OCI-LY3 (cell line): Measurements from ENCODE around the gene MYH15.
A peak's percentile ranks its signal among the peaks of the same experiment; 100 is the strongest.

ENCODE experiments used
- H2AFZ ChIP-seq: fragments of 200-600, 300-600 bp; shearing (Covaris generic); 2 replicates; pipeline ENCODE4 v1.6.0; 2014; ENCODE audit warnings: antibody characterized with exemption, low read depth, low read length
- H3K27ac ChIP-seq: fragments of 200-600, 300-600 bp; sonication (generic); 2 replicates; pipeline ENCODE4 v1.5.1; 2014; ENCODE audit warnings: mild to moderate bottlenecking, low read length, moderate library complexity, mixed read lengths
- H3K27me3 ChIP-seq: fragments of 200-600, 300-600 bp; sonication (generic); 2 replicates; pipeline ENCODE4 v1.6.1; 2014; ENCODE audit warnings: low read depth, low read length, mixed read lengths
- H3K36me3 ChIP-seq: fragments of 200-600, 300-600 bp; sonication (generic); replicated peaks from 2 replicates; pipeline ENCODE3; 2014; ENCODE audit warnings: low read depth, low read length, mixed read lengths
- H3K4me1 ChIP-seq: fragments of 300-600, 200-600 bp; sonication (generic); 2 replicates; pipeline ENCODE4 v1.6.1; 2014; ENCODE audit warnings: low read length, mixed read lengths
- H3K4me2 ChIP-seq: fragments of 200-600, 300-600 bp; sonication (generic); 2 replicates; pipeline ENCODE4 v1.6.1; 2014; ENCODE audit warnings: low read length, mixed read lengths
- H3K4me3 ChIP-seq: fragments of 300-600, 200-600 bp; sonication (generic); 2 replicates; pipeline ENCODE4 v1.5.1; 2014; ENCODE audit warnings: antibody characterized with exemption, mild to moderate bottlenecking, low read length, moderate library complexity
- H3K79me2 ChIP-seq: fragments of 300-600, 200-600 bp; shearing (Covaris generic); 2 replicates; pipeline ENCODE4 v1.6.1; 2014; ENCODE audit warnings: mild to moderate bottlenecking, low read length, mixed read lengths
- H3K9ac ChIP-seq: fragments of 300-600, 200-600 bp; shearing (Covaris generic); 2 replicates; pipeline ENCODE4 v1.6.0; 2014; ENCODE audit warnings: mild to moderate bottlenecking, low read length, moderate library complexity
- H3K9me3 ChIP-seq: fragments of 200-600, 300-600 bp; shearing (Covaris generic); 2 replicates; pipeline ENCODE4 v1.6.1; 2014; ENCODE audit warnings: low read length, mixed read lengths; ENCODE audit not compliant: insufficient read depth
- H4K20me1 ChIP-seq: fragments of 200-600, 300-600 bp; sonication (generic); 2 replicates; pipeline ENCODE4 v1.6.1; 2016; ENCODE audit warnings: low read length, mixed read lengths; ENCODE audit not compliant: insufficient read depth
- CTCF ChIP-seq: fragments of 200-600, 300-600 bp; sonication (generic); IDR thresholded peaks from 2 replicates; pipeline ENCODE4 v1.5.1; 2014; ENCODE audit warnings: antibody characterized with exemption, low read length, low read depth
- EZH2phosphoT487 ChIP-seq: fragments of 200-600 bp; shearing (Covaris generic); IDR thresholded peaks from 2 replicates; pipeline ENCODE4 v1.6.1; 2018; ENCODE audit warnings: antibody characterized with exemption, mixed run types, low read depth

MYH15 gene

GRCh38 chr3:108493862-108494261 is 16.5 kb downstream of the MYH15 start:
- Histone ChIP-seq H3K9ac (no peak overlapping the region), H3K4me2 (no peak overlapping the region), H3K79me2 (no peaks in the 10 kb centered on the region), H3K4me1 (0 out of 2 replicates have a peak, but pooled peaks cover 3% of the 10 kb centered on the region), H4K20me1 (no peaks in the 10 kb centered on the region), H3K27ac (no peak overlapping the region), H3K36me3 (no peaks in the 10 kb centered on the region), H3K4me3 (no peak overlapping the region), H3K27me3 (no peaks in the 10 kb centered on the region), H3K9me3 (no peaks in the 10 kb centered on the region), H2AFZ (no peak overlapping the region)
- TF ChIP-seq CTCF (peak; percentile 47), EZH2phosphoT487 (no peak)

GRCh38 chr3:108491456-108491855 is 18.9 kb downstream of the MYH15 start:
- Histone ChIP-seq H3K4me1 (0 out of 2 replicates have a peak, but pooled peaks cover 7% of the 10 kb centered on the region), H3K27me3 (no peaks in the 10 kb centered on the region), H3K9me3 (no peaks in the 10 kb centered on the region), H2AFZ (no peak overlapping the region), H3K9ac (no peak overlapping the region), H4K20me1 (no peaks in the 10 kb centered on the region), H3K27ac (no peak overlapping the region), H3K4me3 (no peak overlapping the region), H3K36me3 (no peaks in the 10 kb centered on the region), H3K79me2 (no peaks in the 10 kb centered on the region), H3K4me2 (no peak overlapping the region)
- TF ChIP-seq EZH2phosphoT487 (no peak), CTCF (no peak)

- H2AFZ ChIP-seq, result no peak overlapping the region
- H3K27ac ChIP-seq, result no peak overlapping the region
- H3K4me1 ChIP-seq, result peaks cover 13% of the 10 kb centered on the region
- peak overlapping the region; percentile 21 for H3K4me2 ChIP-seq
- TF ChIP-seq EZH2phosphoT487 (no peak), CTCF (peak; percentile 89)
- no peaks in the 10 kb centered on the region for H3K36me3 ChIP-seq
- H3K79me2 ChIP-seq, result no peaks in the 10 kb centered on the region
- H3K4me3 ChIP-seq, result no peak overlapping the region
- H4K20me1 ChIP-seq, result no peaks in the 10 kb centered on the region
- no peak overlapping the region for H3K9ac ChIP-seq
- no peaks in the 10 kb centered on the region for H3K9me3 ChIP-seq
- peaks cover 4% of the 10 kb centered on the region; the same call in 1 of the 2 replicates for H3K27me3 ChIP-seq
Observed at GRCh38 chr3:108489776-108490175, 20.6 kb downstream of the MYH15 start.

- TF ChIP-seq CTCF (no peak), EZH2phosphoT487 (no peak)
- Histone ChIP-seq H3K4me3 (no peak overlapping the region), H3K4me1 (peaks cover 15% of the 10 kb centered on the region), H3K36me3 (no peaks in the 10 kb centered on the region), H4K20me1 (no peaks in the 10 kb centered on the region), H3K9ac (no peak overlapping the region), H3K4me2 (no peak overlapping the region), H3K79me2 (no peaks in the 10 kb centered on the region), H3K27me3 (peaks cover 4% of the 10 kb centered on the region; the same call in 1 of the 2 replicates), H2AFZ (no peak overlapping the region), H3K27ac (no peak overlapping the region), H3K9me3 (no peaks in the 10 kb centered on the region)
Observed at GRCh38 chr3:108488631-108489030, 21.8 kb downstream of the MYH15 start.
